AG09319 (cell line): ENCODE data around the gene BRINP3.

Experiments
- DNase-seq: peaks from one replicate; pipeline ENCODE4 v3.0.0-alpha.2; 2010; ENCODE audit warnings: low read depth; ENCODE audit errors: extremely low read depth
- CTCF ChIP-seq: IDR thresholded peaks from 2 replicates; pipeline ENCODE4 v1.5.1; 2011; ENCODE audit warnings: low read depth, mild to moderate bottlenecking, inconsistent platforms, low read length, moderate library complexity

BRINP3 gene

GRCh38 chr1:190453550-190453949, 24.1 kb downstream of the BRINP3 start:
- TF ChIP-seq CTCF = no peak
- no peak for DNase-seq

GRCh38 chr1:190452272-190452848, 25.3 kb downstream of the BRINP3 start:
- DNase-seq = no peak
- TF ChIP-seq CTCF = no peak

DNA sequence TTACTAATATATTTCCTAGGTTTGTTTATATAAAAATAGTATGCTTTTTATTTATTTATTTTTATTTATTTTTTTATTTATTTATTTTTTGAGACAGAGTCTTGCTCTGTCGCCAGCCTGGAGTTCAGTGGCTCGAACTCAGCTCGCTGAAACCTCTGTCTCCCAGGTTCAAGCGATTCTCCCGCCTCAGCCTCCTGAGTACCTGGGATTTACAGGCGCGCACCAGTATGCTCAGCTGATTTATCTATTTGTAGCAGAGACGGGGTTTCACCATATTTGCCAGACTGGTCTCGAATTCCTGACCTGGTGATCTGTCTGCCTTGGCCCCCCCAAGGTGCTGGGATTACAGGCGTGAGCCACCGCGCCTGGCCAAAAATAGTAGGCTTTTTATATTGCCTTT, 33.2 kb downstream of the BRINP3 start:
- DNase-seq = no peak
- no peak for TF ChIP-seq CTCF

- TF ChIP-seq CTCF = no peak
- DNase-seq = no peak
Observed at GRCh38 chr1:190439447-190439846, 38.2 kb downstream of the BRINP3 start.

DNA sequence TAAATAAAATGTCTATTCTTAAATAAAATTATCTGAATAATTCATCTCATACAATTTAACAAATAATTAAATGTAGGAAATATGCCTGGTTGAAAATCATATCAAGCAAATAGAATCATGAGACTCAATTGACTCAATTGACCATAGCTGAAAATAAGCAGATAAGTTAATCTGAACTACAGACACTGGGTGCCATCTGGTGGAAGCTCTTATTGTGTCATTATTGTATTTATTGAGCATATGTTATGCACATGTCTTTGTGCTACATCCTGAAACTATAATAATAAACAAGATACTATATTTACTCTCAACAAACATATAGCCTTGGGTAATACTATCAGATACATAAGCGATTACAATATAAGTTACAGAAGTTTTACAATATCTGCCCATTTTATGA, 41.0 kb downstream of the BRINP3 start:
- no peak for DNase-seq
- no peak for TF ChIP-seq CTCF

GRCh38 chr1:190429932-190430331, 47.7 kb downstream of the BRINP3 start:
- no peak for TF ChIP-seq CTCF
- no peak for DNase-seq

- TF ChIP-seq CTCF = no peak
- DNase-seq = no peak
Observed at GRCh38 chr1:190429141-190429540, 48.5 kb downstream of the BRINP3 start.
